ENCODE measurements around the gene RNASE3. TPM values are rescaled to one million over a fixed set of nuclear protein-coding genes. Genes with fewer than 3 reads are reported as not detected.

Gene RNASE3
- total and polyA plus RNA-seq, 2 donors (not counting 3 experiments of a cell fraction or from before 2014, with no cell fraction given): not detected

GRCh38 chr14:20848316-20848954 lies 42.8 kb upstream of the RNASE3 start:
- dilution Hi-C loops (cut with MboI; ENCODE audit: extremely low pct_ligation_motif_present, low sequenced_read_pairs) (no loop called here), intact Hi-C loops (cut with micrococcal nuclease) (loop anchor here (5.0 kb wide), 1 partner anchor 66 kb away; the partner anchor contains the start of gene RNASE6)
- Histone ChIP-seq H3K4me2 (ENCODE audit: insufficient read depth, low read length) (no peak overlapping the region), H3K9me1 (replicated peaks; ENCODE audit: control insufficient read depth, extremely low read depth, insufficient read depth, low read length) (no peaks in the 10 kb centered on the region), H3K79me2 (ENCODE audit: control insufficient read depth, insufficient read depth, low read length) (no peaks in the 10 kb centered on the region), H2AFZ (ENCODE audit: low read depth, low read length) (no peak overlapping the region), H3K9ac (replicated peaks; ENCODE audit: extremely low read depth, insufficient read depth, low read length) (no peak overlapping the region), H4K20me1 (replicated peaks; ENCODE audit: control insufficient read depth, extremely low read depth, insufficient read depth, low read length) (no peaks in the 10 kb centered on the region), H3K4me1 (ENCODE audit: control insufficient read depth, extremely low read depth, insufficient read depth, low read length) (no peaks in the 10 kb centered on the region), H3K4me3 (replicated peaks in 1 of 3; ENCODE audit: insufficient read depth in 1 of 3, low read depth in 1 of 3, low read length in 3 of 3) (no peak overlapping the region), H3K36me3 (ENCODE audit: control insufficient read depth in 2 of 2, extremely low read depth in 1 of 2, insufficient read depth in 2 of 2, low read length in 2 of 2) (no peaks in the 10 kb centered on the region), H3K27ac (ENCODE audit: insufficient read depth, low read depth, low read length) (no peak overlapping the region), H3K27me3 (ENCODE audit: control insufficient read depth in 2 of 2, insufficient read depth in 2 of 2, low read length in 2 of 2) (peaks cover under 1 to 11% of the 10 kb centered on the region in 2 experiments), H3K9me3 (replicated peaks; ENCODE audit: control insufficient read depth, insufficient read depth, low read length) (no peaks in the 10 kb centered on the region)
- ChIA-PET POLR2A (no interaction called here), CTCF (interaction anchor here (0.8 to 2.7 kb wide), 8 partner anchors 9 to 152 kb away, joined by 3 to 19 read pairs (median 5); no protein-coding TSS in a partner anchor)
- FAIRE-seq (no peak), DNase-seq (ENCODE audit: low read depth, low spot score) (no peak)
- BruUV-seq (replicated peaks): no TSS peak
- TF ChIP-seq FOS (IDR thresholded peaks at IDR 0.05; ENCODE audit: borderline replicate concordance, insufficient read depth, low read length) (no peak), GATA2 (IDR thresholded peaks at IDR 0.05; ENCODE audit: insufficient read depth, insufficient read length, low read depth, low read length) (no peak), EZH2 (IDR thresholded peaks at IDR 0.05; ENCODE audit: borderline replicate concordance, low read depth, low read length, severe bottlenecking) (no peak), CTCF (IDR thresholded peaks at IDR 0.05; ENCODE audit: extremely low read depth in 1 of 2, insufficient read depth in 1 of 2, low read depth in 1 of 2, low read length in 2 of 2) (no peak), MAX (IDR thresholded peaks at IDR 0.05; ENCODE audit: insufficient read depth, insufficient read length) (no peak), MYC (IDR thresholded peaks at IDR 0.05; ENCODE audit: low read depth, low read length) (no peak), POLR2AphosphoS5 (IDR thresholded peaks at IDR 0.05; ENCODE audit: insufficient read depth, low read depth, low read length) (no peak), POLR2A (IDR thresholded peaks at IDR 0.05; ENCODE audit: low read depth, low read length) (no peak), JUN (IDR thresholded peaks at IDR 0.05; ENCODE audit: borderline replicate concordance, insufficient read depth, insufficient read length, low read depth) (no peak)
